Limb (tissue), 2 donors: Measurements from ENCODE around the gene IFI6.

Experiments used
- DNase-seq, 2 donors: peaks; one replicate each; pipeline ENCODE4 v3.0.0-alpha.2; 2016; ENCODE audit errors: extremely low spot score in 2 of 2

Gene IFI6

DNA sequence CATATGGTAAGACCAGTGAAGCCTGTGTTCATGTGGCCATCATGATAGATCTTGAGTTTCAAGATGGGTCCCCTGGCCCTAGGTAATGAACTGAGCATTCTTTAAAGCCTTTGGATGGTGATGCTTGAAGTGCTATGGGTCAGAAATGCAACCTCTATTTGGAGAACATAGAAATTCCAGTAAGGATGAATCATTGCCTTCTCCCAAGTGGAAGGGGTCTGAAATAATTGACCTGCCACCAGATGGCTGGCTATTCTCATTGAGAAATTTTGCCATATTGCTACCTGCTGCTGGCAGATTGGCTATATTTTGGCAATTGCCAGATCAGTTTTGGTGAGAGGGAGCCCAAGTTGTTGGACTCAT lies 739 bp upstream of the IFI6 start:
- DNase-seq = no peak

DNA sequence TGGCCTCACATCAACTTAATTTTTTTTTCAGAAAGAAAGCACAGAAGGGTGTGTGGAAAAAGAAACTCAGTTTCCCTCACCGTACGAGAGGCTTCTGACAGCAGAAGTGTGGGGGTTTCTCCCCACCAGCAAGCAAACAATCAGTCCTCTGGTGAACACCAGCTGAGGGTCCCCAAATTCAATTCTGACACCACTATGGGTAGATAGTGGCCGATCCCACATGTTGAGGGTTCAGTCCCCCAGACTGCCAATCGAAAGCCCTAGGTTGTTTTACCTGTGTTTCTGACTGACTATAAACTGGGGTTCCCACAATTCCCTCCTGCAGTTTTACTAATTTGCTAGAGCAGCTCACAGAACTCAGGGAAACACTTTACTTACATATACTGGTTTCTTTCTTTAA lies 2.1 kb downstream of the IFI6 start:
- DNase-seq = no peak

DNA sequence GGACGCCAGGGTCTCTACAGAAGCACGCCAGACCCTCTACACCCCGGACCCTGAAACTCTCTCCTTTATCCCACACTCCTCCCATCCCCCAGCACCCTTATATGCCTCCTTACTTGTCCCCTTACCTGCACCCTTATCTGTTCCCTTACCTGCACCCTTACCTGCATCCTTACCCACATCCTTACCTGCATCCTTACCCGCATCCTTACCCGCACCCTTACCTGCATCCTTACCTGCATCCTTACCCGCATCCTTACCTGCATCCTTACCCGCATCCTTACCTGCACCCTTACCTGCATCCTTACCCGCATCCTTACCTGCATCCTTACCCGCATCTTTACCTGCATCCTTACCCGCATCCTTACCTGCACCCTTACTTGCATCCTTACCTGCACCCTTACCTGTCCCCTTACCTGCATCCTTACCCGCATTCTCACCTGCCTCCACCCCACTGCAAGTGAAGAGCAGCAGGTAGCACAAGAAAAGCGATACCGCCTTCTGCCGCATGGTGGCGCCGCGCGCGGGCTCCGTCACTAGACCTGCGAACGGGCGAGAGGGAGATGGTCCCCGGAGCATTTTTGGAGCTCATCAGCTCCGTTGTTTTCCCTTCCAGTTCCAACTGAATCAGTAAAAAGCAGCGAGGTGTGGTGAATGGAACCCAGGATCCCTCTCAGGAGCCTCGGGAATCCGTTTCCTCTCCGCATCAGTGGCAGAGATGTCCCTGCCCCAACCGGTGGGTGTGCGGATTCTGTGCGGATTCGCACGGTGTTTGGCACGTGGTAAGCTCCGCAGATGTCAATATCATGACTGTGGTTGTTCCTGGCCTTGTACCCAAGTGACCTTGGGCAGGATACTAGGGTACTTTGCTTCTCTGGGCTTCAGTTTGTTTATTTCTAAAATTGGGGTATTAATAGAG lies 2.9 kb downstream of the IFI6 start:
- DNase-seq = peak in 1 of 2 donors; percentile 89

DNA sequence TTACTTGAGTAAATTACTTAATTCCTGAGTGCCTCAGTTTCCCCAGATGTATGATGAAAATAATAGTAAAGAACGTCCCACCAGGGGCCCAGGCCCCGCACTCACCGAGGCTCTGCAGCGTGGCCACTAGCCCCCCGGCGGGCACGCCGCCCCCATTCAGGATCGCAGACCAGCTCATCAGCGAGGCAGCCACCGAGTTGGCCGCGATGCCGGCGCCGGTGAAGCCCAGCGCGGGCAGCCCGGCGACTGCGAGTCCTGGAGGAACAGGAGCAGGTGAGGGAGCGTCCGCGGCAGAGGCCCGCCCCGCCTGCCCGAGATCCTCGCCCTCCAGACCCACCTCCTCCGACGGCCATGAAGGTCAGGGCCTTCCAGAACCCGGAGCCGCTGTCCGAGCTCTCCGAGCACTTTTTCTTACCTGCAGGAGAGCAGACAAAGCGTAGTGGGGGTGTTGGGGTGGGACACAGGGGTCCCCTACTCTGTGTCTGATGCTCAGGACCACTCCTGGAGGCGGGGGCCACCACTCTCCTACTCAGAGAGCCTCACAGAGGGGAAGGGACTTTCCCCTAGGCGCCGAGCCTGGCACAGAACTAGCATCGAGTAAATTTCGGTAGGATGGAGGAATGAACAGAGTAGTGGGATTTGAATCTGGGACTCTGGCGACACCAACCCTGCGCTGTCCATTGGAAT lies 3.7 kb downstream of the IFI6 start:
- DNase-seq = no peak

DNA sequence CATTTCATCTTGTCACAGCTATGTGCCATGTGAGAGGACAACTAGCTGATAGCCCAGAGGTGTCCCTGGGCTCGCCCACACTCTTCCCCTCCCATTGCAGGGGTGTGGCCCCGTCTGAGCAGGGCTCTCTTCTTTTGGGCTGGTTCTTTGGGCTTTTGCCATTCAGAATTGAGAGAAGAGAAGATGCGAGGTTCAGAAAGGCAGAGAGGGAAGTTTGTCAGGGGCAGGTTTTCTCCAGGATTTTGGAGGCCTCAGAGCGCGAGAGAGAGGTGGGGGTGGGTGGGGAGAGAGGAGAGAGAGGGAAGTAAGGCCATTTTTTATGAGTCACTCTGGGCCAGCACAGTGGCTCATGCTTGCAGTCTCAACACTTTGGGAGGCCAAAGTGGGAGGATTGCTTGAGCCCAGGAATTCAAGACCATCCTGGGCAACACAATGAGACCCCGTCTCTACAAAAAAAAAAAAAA lies 5.2 kb downstream of the IFI6 start:
- no peak for DNase-seq

DNA sequence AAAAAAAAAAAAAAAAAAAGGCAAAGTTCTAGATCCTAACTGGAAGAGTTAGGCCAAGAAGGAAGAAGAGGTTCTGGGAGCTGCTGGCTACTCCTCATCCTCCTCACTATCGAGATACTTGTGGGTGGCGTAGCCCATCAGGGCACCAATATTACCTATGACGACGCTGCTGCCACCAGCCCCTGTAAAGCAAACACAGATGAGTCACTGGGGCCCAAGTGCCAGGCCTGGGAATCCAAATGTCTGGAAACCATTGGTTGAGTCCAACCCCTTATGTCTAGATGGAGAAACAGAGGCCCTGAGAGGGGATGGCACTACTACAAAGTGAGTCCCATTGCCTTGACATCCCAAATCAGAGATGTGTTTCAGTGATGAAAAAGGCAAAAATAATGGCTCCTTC lies 5.7 kb downstream of the IFI6 start:
- DNase-seq = no peak

DNA sequence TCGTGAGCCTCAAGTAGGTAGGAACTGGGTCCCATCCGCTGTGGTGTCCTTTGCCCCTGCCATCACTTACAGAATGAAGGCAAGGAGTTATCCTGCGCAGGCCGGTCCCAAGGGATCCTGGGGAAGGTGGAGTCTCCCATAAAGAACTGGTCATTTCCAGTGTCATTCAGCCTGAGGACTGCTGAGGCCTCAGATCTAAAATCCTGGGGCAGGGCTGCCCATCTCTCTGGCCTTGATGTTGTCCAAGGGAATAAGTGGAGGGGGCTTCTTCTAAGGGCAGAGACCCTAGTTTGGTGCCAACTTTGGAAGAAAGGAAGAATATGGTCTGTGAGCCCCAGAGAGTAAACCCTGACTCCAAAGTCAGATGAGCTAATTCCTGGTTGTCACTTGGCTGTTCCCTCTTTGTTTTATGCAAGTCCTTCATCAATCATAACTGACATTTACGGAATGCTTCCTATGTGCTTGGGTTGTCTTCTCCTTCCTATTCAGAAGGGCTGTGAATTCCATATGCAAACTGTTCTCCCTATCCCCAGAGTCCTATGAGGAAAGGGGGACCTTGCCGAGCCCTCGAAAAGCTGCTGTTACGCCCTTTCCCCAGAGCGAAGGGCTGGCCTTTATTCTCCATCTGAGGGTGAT lies 6.9 kb downstream of the IFI6 start:
- DNase-seq = no peak

DNA sequence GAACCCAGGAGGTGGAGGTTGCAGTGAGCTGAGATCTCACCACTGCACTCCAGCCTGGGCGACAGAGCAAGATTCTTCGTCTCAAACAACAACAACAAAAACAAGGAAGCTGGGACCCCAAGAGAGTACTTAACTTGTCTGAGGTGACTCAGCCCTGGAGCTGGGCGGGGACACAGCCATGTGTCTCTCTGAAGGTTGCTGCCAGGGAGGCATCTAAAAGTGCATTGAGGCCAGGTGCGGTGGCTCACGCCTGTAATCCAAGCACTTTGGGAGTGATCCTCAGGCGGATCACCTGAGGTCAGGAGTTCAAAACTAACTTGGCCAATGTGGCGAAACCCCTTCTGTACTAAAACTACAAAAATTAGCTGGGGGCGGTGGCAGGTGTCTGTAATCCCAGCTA lies 7.7 kb downstream of the IFI6 start:
- DNase-seq = no peak

DNA sequence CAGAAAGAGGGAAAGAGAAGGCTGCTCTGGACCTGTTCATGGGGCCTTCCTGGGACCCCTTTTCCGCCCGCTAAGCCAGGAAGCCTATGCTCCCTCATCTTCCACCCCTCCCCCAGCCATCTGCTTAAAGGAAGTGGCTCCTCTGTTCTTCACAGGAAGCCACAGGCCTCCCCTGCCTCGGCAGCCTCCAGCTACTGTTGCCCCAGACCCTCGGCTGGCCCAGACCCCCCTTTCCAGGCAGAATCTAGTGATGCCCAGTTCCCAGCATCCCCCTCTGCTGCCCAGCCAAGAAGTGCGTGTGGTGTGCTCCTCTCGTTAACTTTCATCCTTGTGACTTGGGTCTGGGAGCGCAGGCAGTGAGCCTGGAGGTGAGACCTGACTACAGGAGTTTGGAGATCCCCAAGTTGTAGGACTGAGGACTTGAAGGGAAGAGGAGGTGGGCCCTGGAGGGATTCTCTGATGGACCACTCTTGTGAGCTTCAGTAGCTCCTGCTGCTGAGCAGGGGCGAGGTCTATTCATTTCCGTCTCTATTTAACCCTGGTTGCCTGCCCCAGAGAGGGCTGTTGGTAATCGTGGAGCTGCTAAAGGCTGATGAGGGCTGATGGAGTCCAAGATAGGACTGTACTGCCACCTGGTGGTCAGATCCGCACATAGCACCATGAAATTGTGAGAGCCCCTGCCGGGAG lies 9.1 kb downstream of the IFI6 start:
- peak; percentile 90 to 92 for DNase-seq

DNA sequence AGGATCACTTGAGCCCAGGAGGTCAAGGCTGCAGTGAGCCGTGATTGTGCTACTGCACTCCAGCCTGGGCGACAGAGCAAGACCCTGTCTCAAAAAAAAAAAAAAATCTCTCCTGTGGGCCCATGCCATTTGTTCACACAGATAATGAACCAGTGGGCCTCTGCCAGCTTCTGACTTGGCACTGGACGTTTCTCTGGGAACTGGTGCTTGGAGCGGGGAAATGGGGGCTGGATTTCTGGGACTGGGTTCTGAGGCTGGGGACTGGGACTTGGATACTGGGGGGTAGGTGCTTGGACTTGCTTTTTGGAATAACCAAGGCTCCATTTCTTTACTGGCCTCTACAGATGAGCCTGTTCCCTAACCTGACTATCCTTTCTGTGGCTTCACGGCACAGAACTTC lies 9.7 kb downstream of the IFI6 start:
- DNase-seq = no peak

DNA sequence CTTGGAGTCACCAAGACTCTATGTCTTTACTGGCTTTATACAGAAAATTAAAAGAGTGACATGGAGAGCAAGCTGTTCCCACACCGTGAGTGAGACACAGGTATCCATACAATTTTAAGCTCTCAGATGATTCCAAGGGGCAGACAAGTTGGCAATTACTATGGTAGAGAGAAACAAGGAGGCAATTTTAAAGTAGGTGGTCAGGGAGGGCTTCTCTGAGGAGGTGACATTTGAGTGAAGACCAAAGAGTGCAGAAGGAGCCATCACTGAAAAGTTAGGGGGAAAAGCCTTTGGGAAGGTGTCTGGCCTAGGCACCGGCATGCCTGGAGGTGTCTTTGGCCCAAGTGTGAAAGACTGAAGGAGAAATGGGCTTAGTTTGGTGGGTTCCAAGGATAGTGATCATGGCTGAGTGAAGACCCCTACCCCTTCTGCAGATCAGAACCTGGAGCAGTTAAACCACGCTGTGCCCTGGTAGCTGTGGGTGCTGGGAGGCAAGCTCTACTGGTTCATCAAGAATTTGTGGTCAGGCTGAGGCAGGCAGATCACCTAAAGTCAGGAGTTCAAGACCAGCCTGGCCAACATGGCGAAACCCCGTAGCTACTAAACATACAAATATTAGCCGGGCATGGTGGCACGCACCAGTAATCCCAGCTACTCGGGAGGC lies 10.4 kb downstream of the IFI6 start:
- DNase-seq = no peak

DNA sequence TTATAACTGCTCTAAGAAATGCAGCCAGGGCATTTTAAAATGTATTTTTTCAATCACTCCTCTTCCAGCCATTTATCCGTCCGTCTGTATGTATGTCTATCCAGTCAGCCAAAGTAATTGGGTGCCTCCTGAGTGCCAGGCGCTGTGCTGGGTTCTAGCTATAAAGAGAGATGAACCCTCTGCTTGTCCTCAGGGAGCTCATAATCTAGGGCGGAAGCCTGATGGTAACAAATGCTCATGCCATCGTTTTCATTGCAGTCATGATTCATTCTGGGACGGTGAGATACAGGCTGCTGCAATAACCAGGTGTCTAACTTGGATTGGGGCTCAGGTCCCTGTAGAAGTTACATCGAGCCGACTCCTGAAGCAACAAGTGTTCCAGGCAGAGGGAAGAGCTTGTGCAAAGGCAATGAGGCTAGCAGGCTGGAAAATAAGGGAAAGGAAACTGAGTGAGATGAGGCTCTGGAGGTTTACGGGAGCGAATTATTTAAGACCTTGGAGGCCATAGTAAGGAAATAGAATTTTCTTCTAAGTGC lies 11.6 kb downstream of the IFI6 start:
- no peak for DNase-seq

DNA sequence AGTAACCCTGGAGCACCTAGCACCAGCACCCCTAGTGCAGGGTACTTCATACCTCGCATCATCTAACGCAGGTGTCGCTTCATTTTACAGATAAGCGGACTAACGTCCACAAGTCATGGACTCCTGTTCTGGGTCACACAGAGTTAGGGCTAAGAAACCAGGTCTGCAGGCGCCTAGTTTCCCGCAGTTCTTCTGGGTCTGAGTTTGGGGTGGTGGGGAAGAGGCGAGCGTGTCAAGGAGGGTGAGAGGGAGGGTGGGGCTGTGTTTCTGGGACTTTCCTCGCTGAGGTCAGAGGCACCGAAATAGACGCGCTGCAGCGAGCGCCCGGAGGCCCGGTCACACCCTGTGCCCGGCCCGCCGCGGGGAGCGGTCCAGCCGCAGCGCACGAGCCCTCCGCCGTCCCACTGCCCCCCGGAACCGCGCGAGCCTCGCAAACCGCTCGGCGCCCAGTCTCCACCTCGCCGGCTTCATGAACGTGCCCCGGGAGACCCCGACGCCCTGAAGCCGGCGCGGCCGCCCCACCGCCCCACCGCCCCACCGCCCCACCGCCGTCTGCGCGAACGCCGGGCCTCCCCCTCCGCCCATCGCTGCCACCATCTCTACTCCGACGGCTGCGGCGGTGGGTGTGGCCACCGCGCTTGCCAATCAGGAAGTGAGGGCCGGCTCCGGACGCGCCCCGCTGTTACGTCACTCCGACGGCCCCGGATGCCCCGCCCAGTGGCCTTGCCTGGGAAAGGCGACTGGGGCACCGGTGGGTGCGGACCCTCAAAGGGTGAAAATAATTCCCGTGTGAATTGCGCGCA lies 12.3 kb downstream of the IFI6 start:
- DNase-seq = peak; percentile 88 to 91

DNA sequence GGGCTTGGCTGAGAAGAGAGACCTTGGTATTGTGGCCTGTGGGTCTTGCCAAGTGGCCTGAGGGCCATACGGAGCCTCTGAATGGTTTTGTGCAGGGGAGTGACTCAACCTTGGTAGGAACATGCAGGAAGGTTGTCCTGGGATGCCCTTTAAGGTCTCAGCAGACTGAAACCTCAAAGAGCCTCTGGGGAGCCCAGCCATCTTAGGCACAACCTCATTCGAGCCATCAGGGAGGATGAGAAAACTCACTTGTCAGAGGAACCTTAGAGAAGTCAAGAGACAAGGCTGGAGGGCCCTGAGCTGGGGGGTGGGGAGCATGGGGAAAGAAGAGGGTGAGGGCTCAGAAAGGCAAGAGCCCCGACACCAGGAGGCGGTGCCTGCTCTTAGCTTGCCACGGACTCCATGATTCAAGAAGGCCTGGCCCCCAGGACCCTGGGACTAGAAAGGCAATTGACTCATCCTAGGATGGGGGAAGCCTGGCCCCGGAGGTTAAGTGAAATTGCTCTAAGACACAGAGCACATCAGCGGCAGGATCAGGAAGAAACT lies 13.0 kb downstream of the IFI6 start:
- no peak for DNase-seq

DNA sequence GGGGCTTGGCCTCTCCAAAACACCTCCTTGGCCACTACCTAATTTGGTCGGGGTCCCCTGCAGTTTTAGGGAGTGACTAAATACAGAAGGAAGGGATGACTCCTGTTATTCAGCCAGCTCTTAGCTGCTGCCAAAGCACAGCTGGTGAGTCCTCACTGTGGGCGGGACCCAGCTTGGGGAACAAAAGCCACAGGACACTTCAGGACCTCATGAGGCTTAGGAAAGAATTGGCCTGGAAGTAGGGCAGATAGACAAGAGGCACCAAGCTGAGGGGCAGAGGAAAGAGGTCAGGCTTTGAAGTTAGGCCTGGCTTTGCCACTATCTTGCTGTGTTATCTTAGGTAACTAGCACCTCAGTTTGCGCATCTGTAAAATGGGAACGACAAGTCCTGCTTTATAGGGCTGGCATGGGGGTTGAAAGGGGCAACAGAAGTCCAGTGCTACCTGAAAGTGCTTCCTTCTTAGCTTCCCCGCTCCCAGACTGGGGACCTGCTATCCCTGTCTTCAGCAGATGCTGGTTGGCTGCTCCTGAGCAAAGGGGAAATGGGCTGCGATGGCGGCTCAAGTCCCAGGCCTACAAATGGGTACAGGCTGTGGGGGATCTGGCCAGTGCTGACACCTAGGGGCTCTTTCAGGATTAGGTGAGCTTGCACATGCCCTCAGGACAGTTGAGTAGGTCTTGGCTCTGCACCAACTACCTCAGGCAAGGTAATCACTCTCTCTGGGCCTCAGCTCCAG lies 15.7 kb downstream of the IFI6 start:
- DNase-seq = no peak

DNA sequence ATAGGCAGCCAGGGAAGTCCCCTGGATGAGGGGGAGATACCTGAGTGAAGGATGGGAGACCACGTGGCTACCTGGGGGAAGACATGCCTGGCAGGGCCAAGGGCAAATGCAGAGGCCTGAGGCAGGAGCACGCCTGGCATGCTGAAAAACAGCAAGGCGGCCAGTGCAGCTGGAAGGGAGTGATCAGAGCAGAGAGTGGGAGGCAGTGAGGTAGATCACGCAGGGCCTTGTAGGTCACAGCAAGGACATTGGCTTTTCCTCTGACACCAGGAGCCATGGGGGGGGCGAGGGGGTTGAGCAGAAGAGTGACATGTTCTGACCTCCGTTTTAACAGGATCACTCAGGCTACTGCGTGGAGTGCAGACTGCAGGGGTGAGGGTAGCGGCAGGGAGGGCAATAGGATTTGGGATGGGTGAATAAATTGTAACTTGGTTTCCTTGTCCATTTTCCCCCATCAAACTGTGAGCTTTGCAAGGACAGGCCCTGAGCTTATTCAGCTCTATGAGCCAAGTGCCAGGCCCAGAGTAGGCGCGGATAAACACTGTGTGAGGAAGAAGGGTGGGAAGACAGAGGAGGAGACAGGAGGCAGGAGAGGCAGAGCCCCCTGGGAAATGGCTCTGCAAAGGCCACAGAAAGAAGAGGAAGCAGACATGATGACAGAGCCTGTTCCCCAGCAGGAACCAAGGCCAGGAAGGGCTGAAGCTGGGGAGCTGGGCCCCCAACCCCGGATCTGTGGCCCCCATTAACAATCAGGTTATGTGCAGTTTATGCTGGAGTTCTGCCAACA lies 16.6 kb downstream of the IFI6 start:
- no peak for DNase-seq

DNA sequence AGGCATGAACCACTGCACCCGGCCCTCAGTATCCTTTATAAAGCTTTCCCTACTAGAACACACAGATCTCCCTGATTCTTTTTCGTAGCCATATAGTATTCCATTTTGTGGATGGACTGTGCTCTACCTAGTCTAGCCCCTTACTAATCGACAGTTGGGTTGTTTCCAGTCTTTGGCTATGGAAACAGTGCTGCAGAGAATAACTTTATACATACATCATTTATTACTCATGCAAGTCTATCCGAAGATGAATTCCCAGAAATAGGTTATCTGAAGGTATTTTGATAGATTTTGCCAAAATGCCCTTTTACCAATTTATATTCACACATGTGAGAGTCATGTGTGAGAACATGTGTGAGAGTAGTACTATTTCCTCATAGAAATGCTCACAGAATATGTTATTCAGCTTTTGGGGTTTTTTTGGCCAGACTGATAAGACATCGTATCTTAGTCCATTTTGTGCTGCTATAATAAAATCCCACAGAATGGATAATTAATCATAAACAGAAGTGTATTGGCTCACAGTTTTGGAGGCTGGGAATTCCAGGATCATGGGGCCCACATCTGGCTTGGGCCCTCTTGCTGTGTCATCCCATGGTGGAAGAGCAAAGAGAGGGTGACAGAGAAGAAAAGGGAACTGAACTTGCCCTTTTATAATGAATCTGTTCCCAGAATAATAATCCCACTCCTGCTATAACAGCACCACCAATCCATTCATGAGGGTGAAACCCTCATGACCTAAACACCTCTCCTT lies 19.7 kb downstream of the IFI6 start:
- DNase-seq = no peak
